K562 (cell line): ENCODE data around the gene TECPR1. TPM values are rescaled to one million over a fixed set of nuclear protein-coding genes. Genes with fewer than 3 reads are reported as not detected.

Experiments used
- ATAC-seq: fragments of 200-7000 bp; cut with Tn5 transposase; 3 replicates; pipeline ENCODE4 v1.9.1; 2020; ENCODE audit warnings: moderate library complexity
- BruUV-seq: library from RNA; stranded (reverse); fragments of 400-500 nt; replicated peaks from 2 replicates; lab custom pipeline; 2021; lab: Mats Ljungman, UMichigan
- CTCF ChIA-PET: fragments of 300-600 bp; formaldehyde crosslinking; extraction: SDS; loops from one replicate; lab custom pipeline; 2021; ENCODE audit warnings: low intra/inter-chr PET ratio; lab: Yijun Ruan, JAX
- POLR2A ChIA-PET: fragments of 300-600, 350-650 bp; sonication (Branson Sonifier 250); formaldehyde crosslinking; extraction: SDS; loops from one replicate; lab custom pipeline; 2021; ENCODE audit warnings: antibody characterized with exemption, inconsistent platforms; lab: Yijun Ruan, JAX
- DNase-seq, 4 experiments: peaks; one replicate each; pipeline versions ENCODE4 v3.0.0 to v3.0.0-alpha.2; 2011 to 2018; ENCODE audit warnings: low spot score in 3 of 4, mixed read lengths in 3 of 4; ENCODE audit errors: extremely low read depth in 1 of 4
- FAIRE-seq: peaks from 2 replicates; lab custom pipeline; 2011; peaks lifted over from hg19 to GRCh38; lab: Jason Lieb, UNC
- H2AFZ ChIP-seq: 2 replicates; pipeline ENCODE4 v1.6.0; 2011; ENCODE audit warnings: low read depth, low read length, control low read depth, inconsistent platforms
- H3K27ac ChIP-seq: fragments of 200-600 bp; 3 replicates; pipeline ENCODE4 v1.8.0; 2011; ENCODE audit warnings: low read depth, mild to moderate bottlenecking, control low read depth, inconsistent platforms, low read length, moderate library complexity, mixed read lengths; ENCODE audit errors: extremely low read depth
- H3K27me3 ChIP-seq, 2 experiments: fragments of 300-600 bp in 1 of 2; 2 replicates in 1 of 2; 3 replicates in 1 of 2; pipeline versions ENCODE4 v1.6.0 to v1.8.0; 2011; ENCODE audit warnings: inconsistent platforms in 2 of 2, low read length in 2 of 2, mild to moderate bottlenecking in 1 of 2, mixed read lengths in 1 of 2, moderate library complexity in 1 of 2; ENCODE audit not compliant: control insufficient read depth in 2 of 2, insufficient read depth in 2 of 2
- H3K36me3 ChIP-seq: fragments of 300-600 bp; 3 replicates; pipeline ENCODE4 v1.8.0; 2011; ENCODE audit warnings: mild to moderate bottlenecking, low read length, inconsistent platforms; ENCODE audit not compliant: control insufficient read depth, insufficient read depth
- H3K4me1 ChIP-seq, 2 experiments: fragments of 200-600 bp in 1 of 2; replicated peaks in 1 of 2; 2 replicates in 1 of 2; 3 replicates in 1 of 2; pipeline versions ENCODE4 v1.5.1 to v1.8.0; 2011; ENCODE audit warnings: inconsistent platforms in 2 of 2, low read length in 2 of 2, mild to moderate bottlenecking in 1 of 2, mixed read lengths in 1 of 2, moderate library complexity in 1 of 2; ENCODE audit not compliant: control insufficient read depth in 2 of 2, insufficient read depth in 2 of 2
- H3K4me2 ChIP-seq: 2 replicates; pipeline ENCODE4 v1.6.1; 2011; ENCODE audit warnings: low read length, control low read depth, inconsistent platforms, mixed read lengths; ENCODE audit not compliant: insufficient read depth
- H3K4me3 ChIP-seq: fragments of 200-600 bp; sonication (generic), shearing (Covaris generic); 2 replicates; pipeline ENCODE4 v1.5.1; 2016; ENCODE audit warnings: control low read depth, inconsistent platforms
- H3K79me2 ChIP-seq: fragments of 200-600 bp; 3 replicates; pipeline ENCODE4 v1.8.0; 2011; ENCODE audit warnings: low read length, inconsistent platforms; ENCODE audit not compliant: control insufficient read depth, insufficient read depth
- H3K9ac ChIP-seq, 2 experiments: 2 replicates each; pipeline versions ENCODE4 v1.6.0 to v1.6.1; 2011; ENCODE audit warnings: low read depth in 2 of 2, low read length in 2 of 2, control low read depth in 1 of 2, inconsistent platforms in 1 of 2, mild to moderate bottlenecking in 1 of 2, mixed read lengths in 1 of 2; ENCODE audit not compliant: insufficient read depth in 1 of 2
- H3K9me1 ChIP-seq: one replicate; pipeline ENCODE4 v1.6.0; 2011; ENCODE audit warnings: inconsistent platforms, mild to moderate bottlenecking, low read length, moderate library complexity; ENCODE audit not compliant: control insufficient read depth, insufficient read depth
- H3K9me3 ChIP-seq: replicated peaks from 2 replicates; pipeline ENCODE4 v1.5.1; 2011; ENCODE audit warnings: low read depth, low read length, inconsistent platforms; ENCODE audit not compliant: control insufficient read depth, insufficient read depth
- H4K20me1 ChIP-seq: replicated peaks from 2 replicates; pipeline ENCODE4 v1.6.1; 2011; ENCODE audit warnings: low read length, inconsistent platforms, mixed read lengths; ENCODE audit not compliant: control insufficient read depth, insufficient read depth
- ZNF133 ChIP-seq: fragments of 250-450 bp; sonication (Bioruptor Pico); IDR thresholded peaks from 2 replicates; pipeline ENCODE4 v1.4.0; 2020; ENCODE audit warnings: mild to moderate bottlenecking
- ZNF253 ChIP-seq: fragments of 250-450 bp; sonication (Bioruptor Pico); conservative IDR thresholded peaks from 2 replicates; pipeline ENCODE4 v1.6.1; 2021; ENCODE audit warnings: mild to moderate bottlenecking
- ZNF316 ChIP-seq: fragments of 450-650 bp; IDR thresholded peaks from 2 replicates; pipeline ENCODE4 v1.6.1; 2016
- WGBS: fragments of 100-300 bp; shearing (Covaris generic); methylation state at CpG from one replicate; pipeline ENCODE4 v1.1.6; 2016; ENCODE audit warnings: low coverage, mixed read lengths; ENCODE audit not compliant: insufficient coverage; ENCODE audit errors: missing lambda C conversion rate; 5-methylcytosine and 5-hydroxymethylcytosine counted together
- in situ Hi-C: fragments of 300-500 bp; cut with MboI; formaldehyde crosslinking; loops from 4 replicates; pipeline ENCODE4 v1.15.0; 2018; ENCODE audit warnings: inconsistent platforms, mixed read lengths
- intact Hi-C: fragments of 100-400 bp; cut with micrococcal nuclease; formaldehyde crosslinking; loops from 2 replicates; pipeline ENCODE4 v1.14.2; 2022
- polyA plus RNA-seq, 8 experiments: library from polyadenylated mRNA; depleted of rRNA in 4 of 8; stranded (reverse) in 5 of 8; unstranded in 3 of 8; fragments of >200 nt; fragmentation: Nextera tagmentation in 2 of 8; fragmentation: Illumina TruSeq in 1 of 8; extraction: Ambion mirVana in 2 of 8; extraction: Trizol in 1 of 8; gene quantifications; 2 replicates each; pipeline versions ENCODE4 v1.2.1 to v1.2.3, GENCODE V29; 2011 to 2014; ENCODE audit warnings: inconsistent platforms in 1 of 8, missing spikeins in 1 of 8
- total RNA-seq, 7 experiments: library from RNA; depleted of rRNA in 6 of 7; stranded (reverse); fragments of >200 nt in 6 of 7; fragmentation: Illumina TruSeq in 2 of 7; extraction: Trizol in 2 of 7; gene quantifications; 2 replicates each; pipeline versions ENCODE4 v1.2.1 to v1.2.3, GENCODE V29; 2011 to 2021; ENCODE audit warnings: low replicate concordance in 1 of 7
- TF ChIP-seq, protein P1 (sequence below): sonication (generic); formaldehyde crosslinking; IDR thresholded peaks from 2 replicates; pipeline ENCODE4 v1.8.0; 2022; ENCODE audit warnings: missing genetic modification reagents, mild to moderate bottlenecking, borderline replicate concordance

Gene TECPR1
- total and polyA plus RNA-seq, 9 of the 15 experiments (the other 6 are each of a cell fraction or from before 2014, with no cell fraction given): 0.17 to 15.0 (median 2.2) TPM

DNA sequence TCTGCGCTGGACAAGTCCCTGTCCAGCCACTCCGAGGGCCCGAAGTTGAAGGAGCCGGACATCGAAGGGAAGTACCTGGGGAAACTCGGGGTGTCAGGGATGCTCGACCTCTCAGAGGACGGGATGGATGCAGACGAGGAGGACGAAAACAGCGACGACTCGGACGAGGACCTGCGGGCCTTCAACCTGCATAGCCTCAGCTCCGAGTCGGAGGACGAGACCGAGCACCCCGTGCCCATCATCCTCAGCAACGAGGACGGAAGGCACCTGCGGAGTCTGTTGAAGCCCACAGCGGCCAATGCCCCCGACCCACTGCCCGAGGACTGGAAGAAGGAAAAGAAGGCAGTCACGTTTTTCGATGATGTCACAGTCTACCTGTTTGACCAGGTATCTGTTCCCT is 57.8 kb downstream of the TECPR1 start:
- TF ChIP-seq ZNF316 (no peak), ZNF253 (CRISPR knock-in tag) (no peak)
- POLR2A ChIA-PET: no interaction called here
- no peak for DNase-seq
- CTCF ChIA-PET: no interaction called here
- H3K9me3 ChIP-seq: no peaks in the 10 kb centered on the region
- no peaks in the 10 kb centered on the region; a peak in 1 of 5 replicates for H3K4me1 ChIP-seq
- ATAC-seq: no peak
- no peak overlapping the region for H2AFZ ChIP-seq
- H3K36me3 ChIP-seq: peaks cover 51% of the 10 kb centered on the region; the same call in 2 of the 3 replicates
- H3K79me2 ChIP-seq: no peaks in the 10 kb centered on the region
- peaks cover 4% of the 10 kb centered on the region; the same call in 1 of the 2 replicates for H4K20me1 ChIP-seq
- no peaks in the 10 kb centered on the region for H3K27me3 ChIP-seq
- no peaks in the 10 kb centered on the region for H3K9me1 ChIP-seq
- 94% methylated on average over 26 of the region's 28 CpGs for WGBS
- in situ Hi-C loops: no loop called here
- intact Hi-C loops: no loop called here
- no peak for FAIRE-seq
- no peak overlapping the region for H3K27ac ChIP-seq
- no peak overlapping the region for H3K4me2 ChIP-seq
- 0 out of 4 replicates have a peak overlapping the region, but pooled peaks of 1 of the 2 experiments have one; percentile 42 for H3K9ac ChIP-seq
- no peak overlapping the region for H3K4me3 ChIP-seq
- no TSS peak for BruUV-seq

DNA sequence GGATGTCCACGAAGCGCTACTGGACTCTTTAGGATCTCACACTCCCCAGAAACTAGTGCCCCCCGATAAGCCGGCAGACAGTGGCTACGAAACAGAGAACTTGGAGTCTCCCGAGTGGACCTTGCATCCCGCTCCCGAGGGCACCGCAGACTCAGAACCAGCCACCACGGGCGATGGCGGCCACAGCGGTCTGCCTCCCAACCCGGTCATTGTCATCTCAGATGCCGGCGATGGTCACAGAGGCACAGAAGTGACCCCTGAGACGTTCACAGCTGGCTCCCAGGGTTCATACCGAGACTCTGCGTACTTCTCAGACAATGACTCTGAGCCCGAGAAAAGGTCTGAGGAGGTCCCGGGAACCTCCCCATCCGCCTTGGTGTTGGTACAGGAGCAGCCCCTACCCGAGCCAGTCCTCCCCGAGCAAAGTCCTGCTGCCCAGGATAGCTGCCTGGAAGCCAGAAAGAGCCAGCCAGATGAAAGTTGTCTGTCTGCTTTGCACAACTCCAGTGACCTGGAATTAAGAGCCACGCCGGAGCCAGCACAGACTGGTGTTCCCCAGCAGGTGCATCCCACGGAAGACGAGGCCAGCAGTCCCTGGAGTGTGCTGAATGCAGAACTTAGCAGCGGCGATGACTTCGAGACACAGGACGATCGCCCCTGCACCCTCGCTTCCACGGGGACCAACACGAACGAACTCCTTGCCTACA is 58.4 kb downstream of the TECPR1 start:
- Histone ChIP-seq H3K79me2 (no peaks in the 10 kb centered on the region), H3K9me1 (no peaks in the 10 kb centered on the region), H3K9ac (0 out of 4 replicates have a peak overlapping the region, but pooled peaks of 1 of the 2 experiments have one; percentile 42), H3K4me3 (no peak overlapping the region), H3K27me3 (no peaks in the 10 kb centered on the region), H3K27ac (no peak overlapping the region), H2AFZ (no peak overlapping the region), H3K4me1 (no peaks in the 10 kb centered on the region; a peak in 1 of 5 replicates), H4K20me1 (peaks cover 4% of the 10 kb centered on the region; the same call in 1 of the 2 replicates), H3K36me3 (peaks cover 53% of the 10 kb centered on the region; the same call in 2 of the 3 replicates), H3K9me3 (no peaks in the 10 kb centered on the region), H3K4me2 (no peak overlapping the region)
- no TSS peak for BruUV-seq
- in situ Hi-C loops (no loop called here), intact Hi-C loops (no loop called here)
- POLR2A ChIA-PET: interaction anchor here (0.6 kb wide), 1 partner anchor 81 kb away, joined by 3 read pairs; no protein-coding TSS in a partner anchor
- FAIRE-seq: no peak
- CTCF ChIA-PET: no interaction called here
- DNase-seq: no peak
- no peak for ATAC-seq
- 94% methylated on average over 36 of the region's 37 CpGs for WGBS
- TF ChIP-seq, protein P1, sequence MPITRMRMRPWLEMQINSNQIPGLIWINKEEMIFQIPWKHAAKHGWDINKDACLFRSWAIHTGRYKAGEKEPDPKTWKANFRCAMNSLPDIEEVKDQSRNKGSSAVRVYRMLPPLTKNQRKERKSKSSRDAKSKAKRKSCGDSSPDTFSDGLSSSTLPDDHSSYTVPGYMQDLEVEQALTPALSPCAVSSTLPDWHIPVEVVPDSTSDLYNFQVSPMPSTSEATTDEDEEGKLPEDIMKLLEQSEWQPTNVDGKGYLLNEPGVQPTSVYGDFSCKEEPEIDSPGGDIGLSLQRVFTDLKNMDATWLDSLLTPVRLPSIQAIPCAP (CRISPR knock-in tag): no peak
- TF ChIP-seq ZNF133 (CRISPR knock-in tag): no peak
